HG03103 (cell line): ENCODE measurements around the gene TMEM223.
"Not testable (repeated sequence)": the region's sequence is repeated elsewhere in the genome, so short reads cannot be mapped to it uniquely, and the experiment has no call there.

ENCODE experiments used
- ATAC-seq: cut with Tn5 transposase; IDR thresholded peaks from one replicate; pipeline ENCODE4 v1.9.1; 2021; ENCODE audit warnings: low read depth; ENCODE audit not compliant: unreplicated experiment

TMEM223 gene

DNA sequence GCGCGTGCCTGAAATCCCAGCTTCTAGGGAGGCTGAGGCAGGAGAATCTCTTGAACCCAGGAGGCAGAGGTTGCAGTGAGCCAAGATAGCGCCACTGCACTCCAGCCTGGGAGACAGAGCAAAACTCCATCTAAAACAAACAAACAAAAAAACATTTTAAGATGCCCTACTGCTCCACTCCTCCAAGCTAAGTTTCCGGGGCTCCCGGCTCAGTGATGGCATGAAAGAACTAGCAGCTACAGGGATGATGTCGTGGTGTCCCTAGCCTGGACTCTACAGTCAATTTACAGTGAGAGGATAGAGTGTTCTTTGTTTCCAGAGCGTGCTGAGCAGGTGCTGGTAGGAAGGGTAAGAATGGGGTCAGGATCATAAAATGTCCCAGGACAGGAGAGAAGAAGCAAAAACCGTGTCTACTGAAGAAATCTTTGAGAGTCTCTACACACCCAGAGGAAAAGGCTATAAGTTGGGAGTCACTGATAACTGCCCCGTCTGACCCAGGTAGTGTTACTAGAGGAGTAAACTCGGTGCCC, 36.7 kb downstream of the TMEM223 start:
- ATAC-seq, result no peak

DNA sequence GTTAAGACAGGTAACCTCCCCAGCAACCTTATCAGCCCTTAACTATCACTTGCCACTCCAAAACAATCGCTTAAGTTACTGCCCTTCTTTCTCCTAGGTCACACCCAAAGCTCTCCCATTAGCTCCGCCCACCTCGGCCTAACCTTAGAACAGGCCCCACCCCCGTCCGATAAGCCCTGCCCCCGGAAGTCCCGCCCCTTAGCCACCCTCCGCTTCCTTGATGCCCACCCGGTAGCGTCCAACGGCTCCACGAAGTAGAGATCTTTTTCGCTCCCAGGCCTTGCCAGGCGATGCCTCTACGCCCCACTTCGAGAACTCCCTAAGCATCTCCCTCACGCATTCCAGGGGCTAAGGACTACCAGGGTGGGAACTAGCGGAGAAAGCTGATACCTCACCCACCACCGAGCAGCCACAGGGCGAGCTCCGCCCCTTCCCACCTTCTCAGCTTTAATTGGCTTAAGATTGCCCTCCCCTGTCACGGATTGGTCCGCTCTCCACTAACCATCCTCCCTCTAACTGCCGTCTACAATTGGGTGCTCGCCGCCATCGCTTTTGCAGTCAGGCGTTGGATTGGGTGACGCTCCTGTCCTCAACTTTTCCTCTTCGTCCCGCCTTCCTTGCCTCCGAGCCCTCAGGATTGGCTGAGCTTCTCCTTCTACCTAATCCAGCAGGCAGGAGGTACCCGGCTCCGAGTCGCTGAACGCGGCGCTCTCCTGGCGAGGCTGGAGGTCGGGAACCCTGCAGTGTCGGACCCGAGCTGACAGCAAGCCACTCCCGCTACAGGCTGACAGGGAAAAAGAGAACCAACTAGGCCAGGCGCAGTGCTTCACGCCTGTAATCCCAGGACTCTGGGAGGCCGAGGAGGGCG, 37.8 kb downstream of the TMEM223 start, which contains the start of gene ZBTB3:
Gene ZBTB3, minus strand, starts transcription at position 425 of the 868 bp plus-strand sequence. CDS start 496 bp downstream, outside the sequence.
- peak; percentile 91 for ATAC-seq

DNA sequence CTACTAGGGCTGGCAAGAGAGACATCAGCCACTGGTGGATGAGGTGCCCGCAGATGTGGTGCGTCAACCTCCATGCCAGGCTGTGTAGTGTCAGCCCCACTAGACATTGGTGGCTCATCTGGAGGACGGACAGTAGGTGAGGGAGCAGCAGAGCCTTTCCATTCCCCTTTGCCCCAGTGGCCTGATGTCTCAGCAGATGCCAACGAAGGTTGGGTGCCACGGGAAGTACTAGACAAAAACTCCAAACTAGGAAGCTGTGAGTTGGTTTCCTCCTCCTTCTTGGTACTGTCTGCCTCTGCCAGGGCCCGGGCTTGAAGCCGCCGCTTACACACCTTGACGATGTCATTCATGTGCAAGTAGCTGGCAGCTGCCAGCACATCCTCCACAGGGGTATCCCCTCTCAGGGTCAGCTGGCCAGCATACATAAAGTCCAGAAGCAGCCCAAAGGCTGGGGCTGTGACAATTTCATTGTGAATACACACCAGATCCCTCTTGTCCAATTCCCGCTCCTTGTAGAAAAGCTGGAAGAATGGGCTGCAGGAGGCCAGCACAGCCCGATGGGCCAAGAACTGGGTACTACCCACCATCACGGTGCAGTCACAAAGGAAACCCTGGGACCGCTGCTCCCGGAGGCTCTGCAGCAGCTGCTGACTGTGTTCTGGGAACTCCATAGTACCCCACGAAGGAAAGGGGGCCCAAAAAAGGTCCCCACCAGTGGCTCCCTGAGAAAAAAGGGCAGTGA, 38.6 kb downstream of the TMEM223 start:
- no peak for ATAC-seq

DNA sequence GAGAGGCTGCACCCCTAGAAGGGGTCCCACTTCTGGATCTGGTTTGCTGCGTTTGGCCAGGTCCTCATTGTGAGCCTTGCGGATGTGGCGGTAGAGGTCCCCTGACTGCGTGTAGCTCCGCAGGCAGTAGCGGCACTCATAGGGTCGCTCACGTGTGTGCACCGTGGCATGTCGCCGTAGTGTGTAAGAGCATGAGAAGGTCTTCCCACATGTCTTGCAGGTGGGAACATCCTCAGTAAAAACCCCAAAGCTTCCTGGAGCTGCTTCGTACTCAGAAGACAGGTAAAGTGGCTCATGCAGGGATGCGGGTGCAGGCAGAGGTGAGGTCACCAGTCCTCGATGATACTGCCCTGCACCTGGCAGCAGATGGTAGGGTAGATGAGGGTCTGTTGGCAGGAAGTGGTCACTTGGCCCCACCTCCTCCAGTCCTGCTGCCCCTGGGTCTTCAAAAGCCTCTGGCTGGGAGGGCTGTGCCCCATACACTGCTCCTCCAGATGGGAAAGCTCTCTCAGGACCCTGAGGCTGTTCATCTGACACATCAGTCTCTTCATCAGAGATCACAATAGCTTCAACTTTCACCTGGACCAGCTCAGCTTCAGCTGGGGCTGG, 39.5 kb downstream of the TMEM223 start:
- no peak for ATAC-seq

DNA sequence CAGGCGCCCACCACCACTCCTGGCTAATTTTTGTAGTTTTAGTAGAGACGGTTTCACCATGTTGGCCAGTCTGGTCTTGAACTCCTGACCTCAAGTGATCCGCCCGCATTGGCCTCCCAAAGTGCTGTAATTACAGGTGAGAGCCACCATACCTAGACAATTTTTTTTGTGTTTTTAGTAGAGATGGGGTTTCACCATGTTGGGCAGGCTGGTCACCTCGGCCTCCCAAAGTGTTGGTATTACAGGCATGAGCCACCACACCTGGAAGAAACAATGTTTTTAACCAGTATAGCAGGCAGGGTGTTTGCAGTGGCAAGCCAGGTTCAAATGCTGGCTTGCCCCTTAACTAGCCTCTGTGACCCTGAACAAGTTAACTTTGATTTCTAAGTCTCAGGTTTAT, 41.9 kb downstream of the TMEM223 start:
- not testable (repeated sequence) for ATAC-seq

DNA sequence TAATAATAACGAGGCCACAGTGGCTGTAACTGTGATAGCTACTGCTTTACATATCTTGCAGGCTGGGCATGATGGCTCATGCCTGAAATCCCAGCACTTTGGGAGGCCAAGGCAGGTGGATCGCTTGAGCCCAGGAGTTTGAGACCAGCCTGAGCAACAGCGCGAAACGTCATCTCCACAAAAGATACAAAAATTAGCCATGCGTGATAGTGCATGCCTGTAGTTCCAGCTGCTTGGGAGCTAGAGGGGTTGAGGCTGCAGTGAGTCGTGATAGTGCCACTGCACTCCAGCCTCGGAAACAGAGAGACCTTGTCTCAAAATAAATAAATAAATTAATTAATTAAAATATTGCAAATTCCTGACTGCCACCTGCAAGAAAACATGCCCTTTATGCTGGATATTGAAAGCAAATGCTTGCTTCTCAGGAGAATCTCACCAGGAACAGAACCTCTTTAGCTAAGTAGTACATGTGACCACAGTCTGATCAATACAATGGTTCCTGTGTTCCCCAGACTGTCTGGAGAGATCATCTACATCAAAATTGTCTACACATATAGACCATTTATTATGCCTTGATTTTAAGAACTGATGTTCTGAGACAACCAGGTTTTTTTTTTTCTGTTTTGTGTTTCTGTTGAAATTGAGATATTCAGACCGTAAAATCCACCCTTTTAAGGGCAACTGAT, 44.2 kb downstream of the TMEM223 start:
- no peak for ATAC-seq
